Cortex of kidney (tissue), 1 donor: ENCODE data around the gene FAM236B.
"Not testable (repeated sequence)": the region's sequence is repeated elsewhere in the genome, so short reads cannot be mapped to it uniquely, and the experiment has no call there.

ENCODE experiments used
- DNase-seq: peaks from one replicate; lab custom pipeline; 2025; lab: John Stamatoyannopoulos, UW

The FAM236B gene

DNA sequence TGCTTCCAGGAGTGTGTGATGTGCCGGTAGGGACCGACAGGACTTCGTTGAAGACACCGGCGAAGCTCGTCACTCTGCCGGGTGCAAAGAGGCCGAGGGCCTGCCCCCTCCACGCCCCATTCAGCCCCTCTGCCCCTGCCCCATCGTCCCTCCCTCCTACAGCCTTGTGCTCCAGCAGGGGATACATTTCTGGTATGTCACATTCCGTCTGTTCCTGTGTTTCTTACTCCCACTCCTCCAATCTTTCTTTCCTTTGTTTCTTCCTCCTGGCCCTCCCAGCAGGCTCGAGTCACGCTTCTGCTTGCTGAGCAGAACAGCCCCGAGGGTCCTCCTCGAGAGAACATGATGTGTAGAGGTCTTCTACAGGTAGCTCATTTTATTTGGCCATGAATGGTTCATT is at the start of gene FAM236B:
FAM236B (minus strand) TSS at position 101 of the 400 bp plus-strand sequence; CDS start at position 1, 100 bp downstream.
- DNase-seq: not testable (repeated sequence)

DNA sequence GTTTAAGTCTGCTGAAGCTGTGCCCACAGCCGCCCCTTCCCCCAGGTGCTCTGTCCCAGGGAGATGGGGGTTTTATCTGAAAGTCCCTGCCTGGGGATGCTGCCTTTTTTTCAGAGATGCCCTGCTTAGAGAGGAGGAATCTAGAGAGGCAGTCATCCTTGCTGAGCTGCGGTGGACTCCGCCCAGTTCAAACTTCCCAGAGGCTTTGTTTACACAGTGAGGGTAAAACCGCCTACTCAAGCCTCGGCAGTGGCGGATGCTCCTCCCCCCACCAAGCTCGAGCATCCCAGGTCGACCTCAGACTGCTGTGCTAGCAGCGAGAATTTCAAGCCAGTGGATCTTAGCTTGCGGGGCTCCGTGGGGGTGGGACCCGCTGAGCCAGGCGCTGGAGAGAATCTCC is 48.2 kb upstream of the FAM236B start:
- not testable (repeated sequence) for DNase-seq

DNA sequence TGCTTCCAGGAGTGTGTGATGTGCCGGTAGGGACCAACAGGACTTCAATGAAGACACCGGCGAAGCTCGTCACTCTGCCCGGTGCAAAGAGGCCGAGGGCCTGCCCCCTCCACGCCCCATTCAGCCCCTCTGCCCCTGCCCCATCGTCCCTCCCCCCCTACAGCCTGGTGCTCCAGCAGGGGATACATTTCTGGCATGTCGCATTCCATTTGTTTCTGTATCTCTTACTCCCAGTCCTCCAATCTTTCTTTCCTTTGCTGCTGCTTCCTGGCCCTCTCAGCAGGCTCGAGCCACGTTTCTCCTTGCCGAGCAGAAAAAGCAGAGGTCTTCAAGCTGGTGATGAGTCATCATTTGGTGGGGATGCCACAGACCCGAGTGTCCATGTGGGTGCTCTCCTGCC is 25.6 kb upstream of the FAM236B start, which contains the start of gene FAM236D:
FAM236D (minus strand) TSS at position 101 of the 400 bp plus-strand sequence; CDS start at position 1, 100 bp downstream.
- not testable (repeated sequence) for DNase-seq

DNA sequence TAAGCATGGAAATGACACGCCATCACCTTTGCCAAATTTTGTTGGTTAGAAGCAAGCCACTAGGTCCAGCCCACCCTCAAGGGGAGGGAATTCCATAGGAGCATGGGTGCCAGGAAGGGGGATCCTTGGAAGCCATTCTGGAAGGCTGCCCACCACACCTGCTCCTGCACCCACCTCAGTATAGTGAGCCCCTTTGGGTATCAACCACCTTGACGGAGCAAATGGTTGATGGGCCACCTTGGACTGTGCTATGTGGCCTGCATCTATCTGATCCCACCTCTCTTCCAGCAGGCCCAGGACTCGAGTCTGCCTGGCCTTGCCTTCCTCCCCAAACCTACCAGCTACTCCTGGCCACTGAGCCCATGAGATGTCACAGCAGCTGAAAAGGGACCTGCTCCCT is 7.9 kb upstream of the FAM236B start:
- not testable (repeated sequence) for DNase-seq

DNA sequence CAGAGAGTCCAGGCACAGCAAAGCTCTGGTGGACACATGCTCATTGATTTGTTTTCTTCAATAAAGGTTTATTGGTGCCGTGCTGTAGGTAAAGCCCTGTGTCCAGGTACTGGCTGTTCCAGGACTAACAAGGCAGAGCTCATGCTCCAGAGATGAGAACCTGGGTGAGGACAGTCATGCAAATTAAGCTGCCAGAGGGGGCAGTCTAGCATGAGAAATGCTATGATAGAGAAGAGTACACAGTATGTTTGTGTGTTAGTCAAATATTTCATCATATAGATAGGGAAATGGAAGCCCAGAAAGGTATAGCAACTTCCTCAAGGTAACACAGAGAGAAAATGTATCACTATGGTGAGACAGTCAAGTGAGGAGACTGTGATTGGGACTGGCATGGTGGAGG is 5.7 kb upstream of the FAM236B start:
- not testable (repeated sequence) for DNase-seq

DNA sequence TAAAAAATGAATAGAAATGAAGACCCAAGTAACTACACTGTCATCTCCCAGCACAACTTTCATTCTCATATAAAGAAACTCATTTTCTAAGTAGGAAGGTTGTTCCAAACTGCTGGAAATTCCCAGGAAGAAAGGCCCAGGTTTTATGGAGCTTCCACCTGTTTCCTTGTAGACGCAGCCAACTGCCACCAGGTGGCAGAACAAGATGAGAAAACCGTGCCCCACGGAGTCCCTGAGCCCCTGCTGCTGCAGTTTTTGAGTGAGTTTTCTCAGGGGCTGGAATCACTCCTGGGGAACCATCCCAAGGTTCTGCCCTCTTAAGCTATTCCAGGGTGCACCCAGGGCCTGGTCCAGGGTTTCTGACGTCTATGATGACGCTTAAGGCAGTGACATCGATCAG is 1.5 kb upstream of the FAM236B start:
- not testable (repeated sequence) for DNase-seq

DNA sequence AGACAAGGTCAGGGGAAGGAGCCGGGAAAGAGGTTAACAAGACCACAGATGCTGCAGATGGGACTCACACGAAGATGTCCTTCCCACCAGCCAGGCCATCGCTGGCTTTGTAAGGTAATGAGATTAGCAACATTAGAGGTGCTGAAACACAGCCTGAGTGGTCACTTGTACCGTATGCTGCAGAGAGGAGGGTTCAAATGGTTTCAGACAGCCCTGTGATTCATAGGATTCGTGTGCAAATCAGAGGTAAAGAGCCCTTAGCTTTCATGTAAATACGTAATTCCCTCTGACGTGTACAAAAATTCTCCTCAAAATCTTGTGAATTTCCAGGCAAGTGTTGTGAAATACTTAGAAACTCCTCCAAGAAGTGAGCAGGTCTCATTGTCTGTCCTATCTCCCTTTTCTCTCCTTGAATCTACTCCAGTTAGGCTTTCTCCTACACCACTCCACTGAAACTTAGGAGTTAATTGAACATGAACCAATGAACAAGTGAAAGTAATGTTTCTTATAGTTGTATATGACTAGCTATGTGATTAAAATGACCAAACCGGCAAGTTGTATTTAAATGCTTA is 991 bp upstream of the FAM236B start:
- not testable (repeated sequence) for DNase-seq

DNA sequence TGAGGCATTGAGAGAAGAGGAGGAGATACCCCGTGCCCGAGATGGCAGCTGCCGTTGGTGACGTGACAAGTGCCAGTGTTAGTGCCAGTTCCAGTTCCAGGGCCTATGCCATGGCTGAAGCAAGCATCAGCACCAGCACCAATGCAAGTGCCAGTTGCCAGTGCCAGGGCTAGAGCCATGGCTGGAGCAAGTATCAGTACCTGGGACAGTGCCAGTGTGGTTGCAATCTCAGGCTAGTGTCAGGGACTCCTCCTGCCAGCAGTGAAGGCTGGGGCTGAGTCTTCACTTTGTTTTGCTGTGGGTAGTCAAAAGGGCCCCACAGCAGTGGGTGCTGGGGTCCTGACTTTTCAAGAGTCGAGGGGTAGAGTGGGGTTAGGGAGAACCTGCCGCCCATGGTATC is 4.3 kb downstream of the FAM236B start:
- not testable (repeated sequence) for DNase-seq

DNA sequence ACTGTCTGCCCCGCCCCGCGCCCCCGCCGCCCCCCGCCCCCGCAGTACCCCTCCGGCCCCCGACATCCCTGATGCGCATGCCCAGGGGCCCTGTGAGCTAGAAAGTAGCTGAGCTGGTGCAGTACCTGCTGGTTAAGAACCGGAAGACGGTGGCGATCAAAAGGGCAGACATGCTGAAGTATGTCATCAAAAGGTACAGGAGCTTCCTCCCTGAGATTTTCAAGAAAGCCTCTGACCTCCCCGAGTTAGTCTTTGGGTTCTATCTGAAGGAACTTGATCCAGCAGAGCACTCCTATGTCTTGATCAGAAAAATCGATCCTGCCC is 5.0 kb downstream of the FAM236B start:
- not testable (repeated sequence) for DNase-seq

DNA sequence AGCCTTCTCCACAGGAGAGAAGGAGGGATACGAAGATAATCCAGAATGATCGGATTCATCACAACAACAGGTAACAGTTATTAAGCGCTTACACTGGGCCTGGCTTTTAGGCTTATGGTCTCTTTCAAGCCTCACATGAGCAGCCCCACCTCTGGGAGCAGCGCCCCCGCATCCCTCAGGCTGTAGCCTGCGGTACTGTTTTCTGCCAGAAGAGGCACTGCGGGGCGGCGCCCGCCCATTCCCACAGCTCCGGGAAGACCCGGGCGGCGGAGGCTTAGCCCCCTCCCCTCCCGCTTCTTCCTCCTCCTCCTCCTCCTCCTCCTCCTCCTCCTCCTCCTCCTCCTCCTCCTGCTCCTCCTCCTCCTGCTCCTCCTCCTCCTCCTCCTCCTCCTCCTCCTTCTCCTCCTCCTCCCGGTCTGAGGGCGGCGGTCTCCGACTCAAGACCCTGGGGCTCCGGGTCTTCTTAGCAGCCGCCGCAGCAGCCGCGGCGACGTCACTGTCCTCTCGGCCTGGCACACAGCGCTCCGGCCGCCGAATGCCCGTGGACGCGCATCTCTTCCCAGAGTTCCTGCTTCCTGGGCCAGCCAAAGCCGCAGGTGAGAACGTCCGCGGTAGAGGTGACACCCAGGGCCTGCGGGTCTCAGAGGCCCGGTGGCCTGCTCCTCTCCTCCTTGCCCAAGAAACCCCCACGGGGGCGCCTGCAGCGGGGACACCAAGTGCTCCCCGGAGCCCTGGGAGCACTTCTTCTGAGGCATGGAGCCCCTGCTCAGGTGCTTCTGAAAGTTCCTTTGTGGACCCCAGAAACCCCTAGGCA is 5.6 kb downstream of the FAM236B start, which contains the start of gene DMRTC1B:
DMRTC1B (plus strand) TSS at position 238 of the 814 bp plus-strand sequence. CDS start 68,246 bp downstream, outside the sequence.
- not testable (repeated sequence) for DNase-seq

DNA sequence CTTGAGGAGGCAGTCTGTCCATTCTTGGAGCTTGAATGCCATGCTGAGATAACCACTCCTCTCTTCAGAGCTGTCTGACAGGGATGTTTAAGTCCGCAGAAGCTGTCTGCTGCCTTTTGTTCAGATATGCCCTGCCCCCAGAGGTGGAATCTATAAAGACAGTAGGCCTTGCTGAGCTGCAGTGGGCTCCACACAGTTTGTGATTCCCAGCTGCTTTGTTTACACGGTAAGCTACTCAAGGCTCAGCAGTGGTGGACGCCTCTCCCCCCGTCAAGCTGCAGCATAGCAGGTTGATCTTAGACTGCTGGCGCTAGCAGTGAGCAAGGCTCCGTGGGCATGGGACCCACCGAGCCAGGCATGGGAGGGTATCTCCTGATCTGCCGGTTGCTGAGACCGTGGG is 22.0 kb downstream of the FAM236B start:
- not testable (repeated sequence) for DNase-seq

DNA sequence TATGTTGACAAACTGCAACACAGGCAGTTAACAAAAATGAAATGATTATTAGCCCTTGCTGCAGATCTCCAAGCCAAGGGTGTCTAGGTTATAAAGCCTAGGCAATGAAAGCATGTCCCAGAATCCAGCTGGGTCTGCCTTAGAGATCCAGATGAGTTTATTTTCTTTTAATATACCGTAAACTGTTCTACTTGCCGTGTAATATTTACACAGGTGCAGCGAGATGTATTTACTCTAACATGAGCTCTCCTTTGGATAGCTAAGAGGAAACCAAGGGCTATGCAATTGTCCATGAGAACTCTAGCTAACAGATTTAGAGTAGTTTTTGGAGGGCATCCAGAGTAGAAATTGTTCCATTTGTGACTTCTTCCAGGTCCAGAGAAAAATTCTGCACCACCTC is 33.9 kb downstream of the FAM236B start:
- DNase-seq: not testable (repeated sequence)

DNA sequence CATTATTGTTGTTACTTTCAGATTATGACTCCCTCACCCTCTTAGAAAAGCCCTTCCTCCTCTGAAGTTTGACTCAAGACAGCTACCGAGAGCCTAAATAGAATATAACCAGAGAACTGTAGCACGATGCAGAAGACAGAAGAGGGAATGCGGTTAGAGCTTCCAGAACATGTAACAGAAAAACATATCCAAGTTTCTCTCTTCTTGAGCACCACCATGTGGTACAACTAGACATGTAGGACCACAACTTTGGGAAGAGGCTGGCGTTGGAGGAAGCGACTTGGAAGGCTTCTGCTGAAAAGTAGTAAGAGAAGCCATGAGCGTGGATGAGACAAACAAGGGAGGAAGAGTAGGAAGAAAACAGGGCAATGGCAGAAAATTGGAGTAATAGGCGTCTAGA is 36.9 kb downstream of the FAM236B start:
- DNase-seq: not testable (repeated sequence)

DNA sequence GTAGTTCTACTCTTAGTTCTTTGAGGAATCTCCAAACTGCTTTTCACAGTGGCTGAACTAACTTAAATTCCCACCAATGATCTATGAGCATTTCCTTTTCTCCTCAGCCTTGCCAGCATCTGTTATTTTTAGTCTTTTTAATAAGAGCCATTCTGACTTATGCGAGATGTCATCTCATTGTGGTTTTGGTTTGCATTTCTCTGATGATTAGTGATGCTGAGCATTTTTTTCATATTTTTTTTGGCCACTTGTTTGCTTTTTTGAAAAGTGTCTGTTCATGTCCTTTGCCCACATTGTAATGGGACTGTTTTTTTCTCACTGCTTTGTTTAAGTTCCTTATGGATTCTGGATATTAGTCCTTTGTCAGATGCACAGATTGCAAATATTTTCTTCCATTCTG is 46.9 kb downstream of the FAM236B start:
- no peak for DNase-seq

DNA sequence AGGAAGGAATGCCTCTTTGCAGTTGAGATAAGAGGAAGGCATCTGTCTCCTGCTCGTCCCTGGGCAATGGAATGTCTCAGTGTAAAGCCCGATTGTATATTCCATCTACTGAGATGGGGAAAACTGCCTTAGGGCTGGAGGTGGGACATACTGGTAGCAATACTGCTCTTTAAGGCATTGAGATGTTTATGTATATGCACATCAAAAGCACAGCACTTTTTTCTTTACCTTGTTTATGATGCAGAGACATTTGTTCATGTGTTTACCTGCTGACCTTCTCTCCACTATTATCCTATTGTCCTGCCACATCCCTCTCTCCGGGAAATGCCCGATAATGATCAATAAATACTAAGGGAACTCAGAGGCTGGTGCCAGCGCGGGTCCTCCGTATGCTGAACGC is 48.8 kb downstream of the FAM236B start:
- DNase-seq: not testable (repeated sequence)
